CD4-positive, CD25-positive, alpha-beta regulatory T cell (primary cell): ENCODE data around the gene ABLIM1. TPM values are rescaled to one million over a fixed set of nuclear protein-coding genes. Genes with fewer than 3 reads are reported as not detected.

Experiments
- ATAC-seq, 2 donors: fragments of 150-1000 bp; cut with Tn5 transposase; one replicate each; pipeline ENCODE4 v1.10.0; 2021; ENCODE audit warnings: low read depth in 2 of 2, moderate number of reproducible peaks in 2 of 2, moderate library complexity in 1 of 2
- DNase-seq, 3 donors: peaks; one replicate each; pipeline versions ENCODE4 v3.0.0 to v3.0.0-alpha.2; 2012 to 2022; ENCODE audit warnings: mixed read lengths in 1 of 3
- H3K27ac ChIP-seq: one replicate; pipeline ENCODE4 v1.7.0; 2013; ENCODE audit warnings: mild to moderate bottlenecking, low read length; ENCODE audit not compliant: insufficient read depth, poor library complexity, severe bottlenecking
- H3K27me3 ChIP-seq: one replicate; pipeline ENCODE4 v1.7.0; 2013; ENCODE audit warnings: low read length; ENCODE audit not compliant: control insufficient read depth, insufficient read depth
- H3K36me3 ChIP-seq: one replicate; pipeline ENCODE4 v1.7.0; 2013; ENCODE audit warnings: mild to moderate bottlenecking, low read length, moderate library complexity; ENCODE audit not compliant: control insufficient read depth, insufficient read depth
- H3K4me1 ChIP-seq: 2 replicates; pipeline ENCODE4 v1.7.0; 2013; ENCODE audit warnings: mild to moderate bottlenecking, low read length; ENCODE audit not compliant: insufficient read depth, control insufficient read depth, poor library complexity, severe bottlenecking
- H3K4me3 ChIP-seq: one replicate; pipeline ENCODE4 v1.7.0; 2013; ENCODE audit warnings: low read depth, mild to moderate bottlenecking, low read length, moderate library complexity
- H3K9me3 ChIP-seq, 2 experiments: 1 replicate in 1 of 2; 2 replicates in 1 of 2; pipeline ENCODE4 v1.7.0; 2013; ENCODE audit warnings: low read length in 2 of 2, mild to moderate bottlenecking in 1 of 2, moderate library complexity in 1 of 2; ENCODE audit not compliant: control insufficient read depth in 2 of 2
- H3K27ac Mint-ChIP-seq, 3 donors: one replicate each; pipeline ENCODE4 v1.8.0; 2020 to 2022; ENCODE audit warnings: mild to moderate bottlenecking in 3 of 3, mixed read lengths in 3 of 3, moderate library complexity in 2 of 3
- H3K27me3 Mint-ChIP-seq: one replicate; pipeline ENCODE4 v1.8.0; 2022; ENCODE audit warnings: mild to moderate bottlenecking, mixed read lengths
- H3K36me3 Mint-ChIP-seq: one replicate; pipeline ENCODE4 v1.8.0; 2020; ENCODE audit warnings: mixed read lengths
- H3K4me1 Mint-ChIP-seq, 4 donors: one replicate each; pipeline ENCODE4 v1.8.0; 2020 to 2022; ENCODE audit warnings: mixed read lengths in 4 of 4, mild to moderate bottlenecking in 1 of 4
- H3K4me3 Mint-ChIP-seq, 4 donors: one replicate each; pipeline ENCODE4 v1.8.0; 2020 to 2022; ENCODE audit warnings: mild to moderate bottlenecking in 4 of 4, mixed read lengths in 4 of 4, moderate library complexity in 3 of 4
- H3K9me3 Mint-ChIP-seq, 7 donors: one replicate each; pipeline ENCODE4 v1.8.0; 2020 to 2022; ENCODE audit warnings: mixed read lengths in 7 of 7, mild to moderate bottlenecking in 3 of 7, moderate library complexity in 2 of 7
- polyA plus RNA-seq, 4 donors: library from polyadenylated mRNA; unstranded; fragments of 300-500 nt; fragmentation: Illumina TruSeq; gene quantifications; one replicate each; pipeline ENCODE4 v1.2.3, GENCODE V29; 2021
- total RNA-seq: library from RNA; stranded (reverse); gene quantifications from one replicate; pipeline ENCODE4 v1.2.3, GENCODE V29; 2022

The ABLIM1 gene
- total and polyA plus RNA-seq, 5 donors from 2014 or later = 101 to 138 (median 131) TPM

DNA sequence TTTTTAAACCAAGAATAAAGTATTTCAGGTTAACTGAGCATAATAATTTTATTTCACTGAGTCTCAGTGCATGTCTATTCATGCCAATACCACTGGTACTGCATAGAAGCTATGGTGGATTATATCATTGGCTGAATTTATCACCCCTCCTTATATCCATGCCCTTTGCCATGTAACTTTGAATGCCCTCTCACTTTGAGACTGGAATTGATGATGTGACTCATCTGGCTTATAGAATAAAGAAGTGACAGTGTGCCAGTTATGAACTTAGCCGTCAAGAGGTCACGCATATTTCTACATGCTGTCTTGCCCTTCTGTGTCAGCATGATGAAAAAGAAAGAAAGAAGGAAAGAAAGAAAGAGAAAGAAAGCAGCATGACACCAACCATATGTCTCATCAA lies 20.7 kb upstream of the ABLIM1 start:
- no peaks in the 10 kb centered on the region for H3K36me3 ChIP-seq
- Mint-ChIP-seq H3K27me3 (no peaks in the 10 kb centered on the region), H3K9me3 (no peaks in the 10 kb centered on the region), H3K4me3 (no peak overlapping the region), H3K36me3 (no peaks in the 10 kb centered on the region), H3K4me1 (peaks cover 0 to 17% (median 3%) of the 10 kb centered on the region in 4 donors), H3K27ac (no peak overlapping the region)
- H3K4me3 ChIP-seq = no peak overlapping the region
- DNase-seq (no peak), ATAC-seq (no peak)
- no peak overlapping the region for H3K27ac ChIP-seq
- no peaks in the 10 kb centered on the region for H3K4me1 ChIP-seq
- H3K9me3 ChIP-seq = no peaks in the 10 kb centered on the region
- no peaks in the 10 kb centered on the region for H3K27me3 ChIP-seq

DNA sequence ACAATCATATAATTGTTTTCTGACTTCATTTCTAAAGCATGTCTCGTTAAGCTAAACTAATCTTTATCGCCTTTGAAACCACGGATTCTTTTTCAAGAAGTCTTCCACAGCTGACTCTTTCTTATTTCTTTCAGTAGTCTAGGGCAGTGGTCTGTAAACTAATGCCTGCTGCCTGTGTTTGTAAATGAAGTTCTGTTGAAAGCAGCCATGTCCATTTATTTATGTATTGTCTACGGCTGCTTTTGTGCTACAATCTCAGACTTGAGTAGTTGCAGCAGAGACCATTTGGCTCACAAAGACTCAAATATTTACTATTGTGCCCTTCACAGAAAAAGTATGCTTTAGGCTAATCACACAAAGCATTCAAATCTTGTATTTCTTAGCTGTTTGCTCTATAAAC lies 20.3 kb upstream of the ABLIM1 start:
- H3K4me1 ChIP-seq = no peaks in the 10 kb centered on the region
- Mint-ChIP-seq H3K9me3 (no peaks in the 10 kb centered on the region), H3K36me3 (no peaks in the 10 kb centered on the region), H3K4me1 (peaks cover 0 to 17% (median 3%) of the 10 kb centered on the region in 4 donors), H3K27me3 (no peaks in the 10 kb centered on the region), H3K4me3 (no peak overlapping the region), H3K27ac (no peak overlapping the region)
- no peaks in the 10 kb centered on the region for H3K9me3 ChIP-seq
- H3K27me3 ChIP-seq = no peaks in the 10 kb centered on the region
- no peak for DNase-seq
- no peak overlapping the region for H3K4me3 ChIP-seq
- no peaks in the 10 kb centered on the region for H3K36me3 ChIP-seq
- ATAC-seq = no peak
- no peak overlapping the region for H3K27ac ChIP-seq

DNA sequence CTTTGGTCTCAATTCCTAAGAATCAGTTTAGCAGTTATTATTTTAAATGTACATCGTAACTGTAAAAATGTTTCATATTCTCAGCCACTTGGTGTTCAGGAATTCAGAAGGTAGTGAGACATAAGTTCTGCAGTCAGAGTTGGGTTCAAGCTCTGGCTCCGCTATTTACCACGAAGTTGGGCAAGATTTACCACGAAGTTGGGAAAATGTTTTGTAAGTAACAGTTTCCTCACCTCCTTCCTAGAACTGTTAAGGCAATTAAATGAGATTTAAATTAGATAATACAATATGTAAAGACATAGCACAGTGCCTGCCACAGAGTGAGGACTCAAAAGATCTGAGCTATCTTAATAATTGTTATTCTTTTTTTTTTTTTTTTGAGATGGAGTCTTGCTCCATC lies 16.3 kb upstream of the ABLIM1 start:
- H3K27ac Mint-ChIP-seq = no peak overlapping the region
- H3K4me1 ChIP-seq = no peaks in the 10 kb centered on the region
- DNase-seq = no peak
- no peaks in the 10 kb centered on the region for H3K36me3 ChIP-seq
- no peak overlapping the region for H3K4me3 ChIP-seq
- H3K27me3 ChIP-seq = no peaks in the 10 kb centered on the region
- no peaks in the 10 kb centered on the region for H3K27me3 Mint-ChIP-seq
- no peak for ATAC-seq
- no peaks in the 10 kb centered on the region for H3K9me3 Mint-ChIP-seq
- H3K4me3 Mint-ChIP-seq = no peak overlapping the region
- H3K36me3 Mint-ChIP-seq = no peaks in the 10 kb centered on the region
- H3K4me1 Mint-ChIP-seq = peaks cover 0 to 8% (median 0%) of the 10 kb centered on the region in 4 donors
- H3K9me3 ChIP-seq = no peaks in the 10 kb centered on the region
- H3K27ac ChIP-seq = no peak overlapping the region

DNA sequence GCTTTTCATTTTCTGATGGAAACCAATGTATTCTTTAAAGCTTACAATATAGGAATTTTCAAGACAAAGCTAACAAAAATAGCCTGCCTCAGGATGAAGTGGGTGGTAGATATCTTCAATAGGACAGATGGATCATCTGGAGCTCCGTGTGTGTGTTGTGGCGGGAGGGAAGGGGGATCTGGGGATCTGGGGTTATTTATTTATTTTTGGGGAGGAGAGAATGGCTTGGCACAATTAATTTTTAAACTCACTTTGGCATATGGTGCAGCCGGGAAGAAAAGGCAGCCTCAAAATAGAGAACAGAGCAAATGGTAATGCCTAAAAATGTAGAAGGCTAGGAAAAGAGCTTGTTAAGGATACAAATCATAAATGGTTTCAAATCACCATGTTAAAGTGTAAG lies 11.6 kb upstream of the ABLIM1 start:
- Histone ChIP-seq H3K27ac (no peak overlapping the region), H3K9me3 (no peaks in the 10 kb centered on the region), H3K36me3 (no peaks in the 10 kb centered on the region), H3K4me3 (no peak overlapping the region), H3K4me1 (no peaks in the 10 kb centered on the region), H3K27me3 (no peaks in the 10 kb centered on the region)
- Mint-ChIP-seq H3K4me1 (no peaks in the 10 kb centered on the region), H3K4me3 (no peak overlapping the region), H3K9me3 (no peaks in the 10 kb centered on the region), H3K36me3 (no peaks in the 10 kb centered on the region), H3K27ac (no peak overlapping the region), H3K27me3 (no peaks in the 10 kb centered on the region)
- ATAC-seq (no peak), DNase-seq (no peak)

DNA sequence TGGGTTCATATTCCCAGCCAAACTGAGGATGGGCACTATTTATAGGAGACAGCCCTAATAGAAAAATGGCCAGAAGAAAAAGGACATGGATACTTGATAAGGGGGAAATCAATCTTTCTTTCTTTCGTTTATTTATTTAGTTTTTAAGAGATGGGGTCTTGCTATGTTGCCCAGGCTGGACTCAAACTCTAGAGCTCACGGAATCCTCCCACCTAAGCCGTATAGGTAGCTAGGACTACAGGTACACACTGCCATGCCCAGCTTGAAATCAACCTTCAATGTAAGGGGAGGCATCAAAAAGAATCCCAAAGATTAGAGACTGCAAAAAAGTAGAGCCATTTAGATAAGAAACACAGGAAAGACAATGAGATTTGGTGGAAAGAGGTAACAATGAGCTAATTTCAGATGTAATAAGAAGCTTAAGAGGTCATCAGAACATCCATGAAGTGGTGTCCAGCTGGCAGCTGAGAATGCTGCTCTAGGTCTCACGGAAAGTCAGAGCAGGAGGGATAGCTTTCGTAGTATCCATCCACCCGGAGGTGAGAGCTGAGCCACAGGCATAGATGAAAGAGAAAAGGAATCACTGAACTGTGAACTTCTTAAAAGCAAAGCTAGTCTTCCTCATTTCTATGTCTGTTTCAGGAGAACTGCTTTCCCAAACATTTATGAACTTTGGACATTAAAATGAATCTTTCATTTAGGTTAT lies 10.5 kb upstream of the ABLIM1 start:
- ATAC-seq (no peak), DNase-seq (no peak)
- Histone ChIP-seq H3K4me1 (no peaks in the 10 kb centered on the region), H3K27ac (no peak overlapping the region), H3K4me3 (no peak overlapping the region), H3K36me3 (no peaks in the 10 kb centered on the region), H3K27me3 (no peaks in the 10 kb centered on the region), H3K9me3 (no peaks in the 10 kb centered on the region)
- Mint-ChIP-seq H3K9me3 (no peaks in the 10 kb centered on the region), H3K4me3 (no peak overlapping the region), H3K27ac (no peak overlapping the region), H3K27me3 (no peaks in the 10 kb centered on the region), H3K36me3 (no peaks in the 10 kb centered on the region), H3K4me1 (peaks cover 0 to 5% (median 0%) of the 10 kb centered on the region in 4 donors)

DNA sequence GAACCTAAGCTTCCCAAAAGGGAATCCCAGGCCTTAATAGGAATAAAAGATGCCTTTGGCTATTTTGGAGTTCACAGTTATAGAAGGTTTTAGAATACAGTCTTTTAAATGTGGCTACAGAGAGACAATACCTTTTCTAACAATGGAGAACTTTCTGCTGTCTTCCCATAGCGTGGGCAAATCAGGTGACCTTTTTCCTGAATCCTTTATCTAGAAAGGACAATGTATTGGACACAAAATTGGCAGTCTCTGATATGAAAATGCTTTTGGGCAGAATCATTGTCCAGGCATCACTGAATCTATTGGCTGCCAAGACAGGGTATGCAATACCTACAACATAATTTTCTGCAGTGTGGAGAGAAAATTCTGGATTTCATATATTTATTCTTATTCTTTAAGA lies 7.8 kb upstream of the ABLIM1 start:
- H3K4me3 Mint-ChIP-seq = no peak overlapping the region
- H3K27ac Mint-ChIP-seq = no peak overlapping the region
- Histone ChIP-seq H3K36me3 (no peaks in the 10 kb centered on the region), H3K4me3 (no peak overlapping the region), H3K9me3 (no peaks in the 10 kb centered on the region), H3K27me3 (no peaks in the 10 kb centered on the region), H3K4me1 (no peaks in the 10 kb centered on the region), H3K27ac (no peak overlapping the region)
- H3K36me3 Mint-ChIP-seq = no peaks in the 10 kb centered on the region
- H3K27me3 Mint-ChIP-seq = no peaks in the 10 kb centered on the region
- H3K9me3 Mint-ChIP-seq = no peaks in the 10 kb centered on the region
- DNase-seq (no peak), ATAC-seq (no peak)
- H3K4me1 Mint-ChIP-seq = peaks cover 0 to 5% (median 3%) of the 10 kb centered on the region in 4 donors

DNA sequence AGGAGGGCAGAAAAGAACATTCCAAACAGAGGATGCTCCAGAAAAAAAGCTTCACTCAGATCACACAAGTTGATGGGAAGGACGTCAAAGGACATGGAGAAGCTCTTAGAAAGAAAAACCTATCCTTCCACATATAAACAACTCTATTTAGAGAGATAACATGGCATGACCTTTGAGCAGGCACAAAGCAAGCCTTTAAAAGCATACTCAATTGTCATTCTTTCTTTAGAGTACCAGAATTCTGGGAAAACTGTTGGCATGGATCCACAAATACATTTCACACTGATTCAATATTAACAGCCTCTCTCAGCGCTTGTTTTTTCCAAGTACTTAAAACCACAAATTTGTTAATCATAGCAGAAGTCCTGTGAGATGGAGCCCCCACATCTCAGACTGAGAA lies 7.3 kb upstream of the ABLIM1 start:
- H3K4me1 Mint-ChIP-seq = peaks cover 0 to 5% (median 3%) of the 10 kb centered on the region in 4 donors

DNA sequence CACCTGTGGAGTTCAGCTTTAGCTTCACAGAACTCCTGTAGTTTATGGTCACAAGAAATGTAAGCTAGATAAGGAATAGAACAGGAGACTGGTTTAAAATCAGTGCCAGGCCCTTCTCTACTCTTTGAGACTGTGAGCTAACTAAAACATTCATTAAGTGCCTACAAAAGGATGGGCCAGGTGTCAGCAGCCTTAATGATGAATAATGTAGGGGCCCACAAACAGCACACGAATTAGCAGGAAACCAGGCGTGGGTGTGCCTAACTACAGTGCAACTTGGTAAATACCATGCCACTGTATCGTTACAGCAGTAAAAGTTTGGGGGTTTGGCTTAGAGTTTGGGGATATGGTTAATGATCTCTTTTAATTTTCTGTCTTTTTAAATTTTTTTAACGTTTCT lies 6.1 kb upstream of the ABLIM1 start:
- H3K27ac ChIP-seq = no peak overlapping the region
- H3K9me3 ChIP-seq = no peaks in the 10 kb centered on the region
- H3K4me3 ChIP-seq = no peak overlapping the region
- no peaks in the 10 kb centered on the region for H3K36me3 Mint-ChIP-seq
- no peak overlapping the region for H3K4me3 Mint-ChIP-seq
- no peaks in the 10 kb centered on the region for H3K9me3 Mint-ChIP-seq
- ATAC-seq = no peak
- H3K4me1 ChIP-seq = no peaks in the 10 kb centered on the region
- no peaks in the 10 kb centered on the region for H3K27me3 Mint-ChIP-seq
- H3K36me3 ChIP-seq = no peaks in the 10 kb centered on the region
- DNase-seq = peak in 1 of 3 donors; percentile 34
- H3K27ac Mint-ChIP-seq = no peak overlapping the region
- H3K27me3 ChIP-seq = no peaks in the 10 kb centered on the region
- H3K4me1 Mint-ChIP-seq = peaks cover 0 to 5% (median 3%) of the 10 kb centered on the region in 4 donors

More for the DNA sequence above, 7.3 kb upstream of the ABLIM1 start:
- Histone ChIP-seq H3K36me3 (no peaks in the 10 kb centered on the region), H3K4me3 (no peak overlapping the region), H3K27me3 (no peaks in the 10 kb centered on the region), H3K27ac (no peak overlapping the region), H3K4me1 (no peaks in the 10 kb centered on the region), H3K9me3 (no peaks in the 10 kb centered on the region)
- no peak for ATAC-seq
- H3K4me3 Mint-ChIP-seq = no peak overlapping the region
- no peak for DNase-seq
- H3K27ac Mint-ChIP-seq = no peak overlapping the region
- H3K9me3 Mint-ChIP-seq = no peaks in the 10 kb centered on the region
- no peaks in the 10 kb centered on the region for H3K27me3 Mint-ChIP-seq
- no peaks in the 10 kb centered on the region for H3K36me3 Mint-ChIP-seq
